22Rv1 (cell line): ENCODE measurements around the gene MICA.

Experiments
- ZFX ChIP-seq: fragments of 450-650 bp; IDR thresholded peaks from 2 replicates; pipeline ENCODE4 v1.6.1; 2017; ENCODE audit warnings: antibody characterized with exemption, borderline replicate concordance
- TF ChIP-seq, protein P1 (sequence below): fragments of 450-650 bp; IDR thresholded peaks from 2 replicates; pipeline ENCODE4 v1.5.1; 2017; ENCODE audit warnings: mild to moderate bottlenecking

DNA sequence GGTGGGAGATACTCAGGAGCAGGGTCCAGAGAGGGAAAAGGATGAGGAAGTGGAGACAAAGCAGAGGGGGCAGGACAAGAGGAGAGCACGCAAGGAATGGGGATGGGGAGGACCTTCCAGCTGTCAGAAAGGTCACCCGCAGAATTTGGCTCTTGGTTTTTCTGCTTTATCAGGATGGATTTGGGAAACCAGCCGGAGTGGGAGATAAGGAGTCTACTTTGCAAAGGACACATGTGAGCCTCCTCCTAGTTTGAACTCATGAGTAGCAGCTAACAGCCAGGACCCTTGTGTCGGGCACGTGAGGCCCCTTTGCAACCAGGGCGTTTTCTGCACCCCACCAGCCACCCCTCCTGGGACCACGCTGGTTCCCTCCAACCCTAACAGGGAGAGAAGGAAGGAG, 7.6 kb upstream of the MICA start:
- TF ChIP-seq, protein P1, sequence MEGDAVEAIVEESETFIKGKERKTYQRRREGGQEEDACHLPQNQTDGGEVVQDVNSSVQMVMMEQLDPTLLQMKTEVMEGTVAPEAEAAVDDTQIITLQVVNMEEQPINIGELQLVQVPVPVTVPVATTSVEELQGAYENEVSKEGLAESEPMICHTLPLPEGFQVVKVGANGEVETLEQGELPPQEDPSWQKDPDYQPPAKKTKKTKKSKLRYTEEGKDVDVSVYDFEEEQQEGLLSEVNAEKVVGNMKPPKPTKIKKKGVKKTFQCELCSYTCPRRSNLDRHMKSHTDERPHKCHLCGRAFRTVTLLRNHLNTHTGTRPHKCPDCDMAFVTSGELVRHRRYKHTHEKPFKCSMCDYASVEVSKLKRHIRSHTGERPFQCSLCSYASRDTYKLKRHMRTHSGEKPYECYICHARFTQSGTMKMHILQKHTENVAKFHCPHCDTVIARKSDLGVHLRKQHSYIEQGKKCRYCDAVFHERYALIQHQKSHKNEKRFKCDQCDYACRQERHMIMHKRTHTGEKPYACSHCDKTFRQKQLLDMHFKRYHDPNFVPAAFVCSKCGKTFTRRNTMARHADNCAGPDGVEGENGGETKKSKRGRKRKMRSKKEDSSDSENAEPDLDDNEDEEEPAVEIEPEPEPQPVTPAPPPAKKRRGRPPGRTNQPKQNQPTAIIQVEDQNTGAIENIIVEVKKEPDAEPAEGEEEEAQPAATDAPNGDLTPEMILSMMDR = no peak
- no peak for TF ChIP-seq ZFX
